A549 (cell line): ENCODE measurements around the gene FSD1.

Source experiments
- CEBPB ChIP-seq, 2 experiments: fragments of >200 bp in 1 of 2; sonication (Bioruptor Twin) in 1 of 2; formaldehyde crosslinking in 1 of 2; IDR thresholded peaks; 2 replicates each; pipeline ENCODE4 v1.6.1; 2012 to 2016
- EP300 ChIP-seq, 2 experiments: fragments of >200 bp; sonication (Bioruptor Twin); formaldehyde crosslinking; IDR thresholded peaks; 2 replicates in 1 of 2; 3 replicates in 1 of 2; pipeline ENCODE4 v1.6.1; 2016 to 2017
- ESRRA ChIP-seq: fragments of 150-350 bp; IDR thresholded peaks from 2 replicates; pipeline ENCODE4 v1.6.1; 2014; ENCODE audit warnings: mild to moderate bottlenecking, low read length, borderline replicate concordance
- HDAC2 ChIP-seq: fragments of 200-600 bp; sonication (generic); IDR thresholded peaks from 2 replicates; pipeline ENCODE4 v1.6.1; 2016
- JUN ChIP-seq, 2 experiments: fragments of >200 bp; sonication (Bioruptor Twin); formaldehyde crosslinking; IDR thresholded peaks; 2 replicates in 1 of 2; 3 replicates in 1 of 2; pipeline ENCODE4 v1.6.1; 2016 to 2017
- KDM1A ChIP-seq: fragments of 200-600 bp; sonication (generic); IDR thresholded peaks from 2 replicates; pipeline ENCODE4 v1.6.1; 2016; ENCODE audit warnings: low read depth, mild to moderate bottlenecking
- MYC ChIP-seq: IDR thresholded peaks from 2 replicates; pipeline ENCODE4 v1.6.1; 2012; ENCODE audit warnings: mild to moderate bottlenecking, inconsistent platforms, low read length, improper control_type of control experiment, borderline replicate concordance
- POLR2A ChIP-seq: IDR thresholded peaks from 2 replicates; pipeline ENCODE4 v1.6.1; 2012; ENCODE audit warnings: mild to moderate bottlenecking, low read length
- RCOR1 ChIP-seq: fragments of 150-350 bp; IDR thresholded peaks from 2 replicates; pipeline ENCODE4 v1.6.1; 2014; ENCODE audit warnings: antibody characterized with exemption, low read length, low read depth
- RFX5 ChIP-seq: fragments of 450-650 bp; IDR thresholded peaks from 2 replicates; pipeline ENCODE4 v1.7.1; 2014; ENCODE audit warnings: antibody characterized with exemption, mild to moderate bottlenecking, moderate library complexity
- RNF2 ChIP-seq: fragments of 200-600 bp; sonication (generic); IDR thresholded peaks from 2 replicates; pipeline ENCODE4 v1.6.1; 2016; ENCODE audit warnings: low read depth, mild to moderate bottlenecking, antibody characterized with exemption, moderate library complexity, borderline replicate concordance
- ZNF302 ChIP-seq: fragments of 250-450 bp; sonication (Bioruptor Pico); IDR thresholded peaks from 2 replicates; pipeline ENCODE4 v1.9.0; 2021; ENCODE audit warnings: inconsistent platforms, mild to moderate bottlenecking, moderate library complexity
- TF ChIP-seq, protein P1 (sequence below): fragments of >200 bp; sonication (Bioruptor Twin); formaldehyde crosslinking; IDR thresholded peaks from 3 replicates; pipeline ENCODE4 v1.5.1; 2016
- TF ChIP-seq, protein P2 (sequence below): fragments of 150-350 bp; IDR thresholded peaks from 2 replicates; pipeline ENCODE4 v1.6.1; 2014; ENCODE audit warnings: low read depth, mild to moderate bottlenecking, low read length

GRCh38 chr19:4342615-4343369, 38.4 kb downstream of the FSD1 start:
- TF ChIP-seq, protein P1, sequence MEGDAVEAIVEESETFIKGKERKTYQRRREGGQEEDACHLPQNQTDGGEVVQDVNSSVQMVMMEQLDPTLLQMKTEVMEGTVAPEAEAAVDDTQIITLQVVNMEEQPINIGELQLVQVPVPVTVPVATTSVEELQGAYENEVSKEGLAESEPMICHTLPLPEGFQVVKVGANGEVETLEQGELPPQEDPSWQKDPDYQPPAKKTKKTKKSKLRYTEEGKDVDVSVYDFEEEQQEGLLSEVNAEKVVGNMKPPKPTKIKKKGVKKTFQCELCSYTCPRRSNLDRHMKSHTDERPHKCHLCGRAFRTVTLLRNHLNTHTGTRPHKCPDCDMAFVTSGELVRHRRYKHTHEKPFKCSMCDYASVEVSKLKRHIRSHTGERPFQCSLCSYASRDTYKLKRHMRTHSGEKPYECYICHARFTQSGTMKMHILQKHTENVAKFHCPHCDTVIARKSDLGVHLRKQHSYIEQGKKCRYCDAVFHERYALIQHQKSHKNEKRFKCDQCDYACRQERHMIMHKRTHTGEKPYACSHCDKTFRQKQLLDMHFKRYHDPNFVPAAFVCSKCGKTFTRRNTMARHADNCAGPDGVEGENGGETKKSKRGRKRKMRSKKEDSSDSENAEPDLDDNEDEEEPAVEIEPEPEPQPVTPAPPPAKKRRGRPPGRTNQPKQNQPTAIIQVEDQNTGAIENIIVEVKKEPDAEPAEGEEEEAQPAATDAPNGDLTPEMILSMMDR: no peak
- TF ChIP-seq JUN (IDR thresholded peaks at IDR 0.05): peak; percentile 60 to 67; a peak in 4 of 5 replicates
- no peak for TF ChIP-seq EP300 (IDR thresholded peaks at IDR 0.05)
- no peak for TF ChIP-seq KDM1A
- TF ChIP-seq, protein P2, sequence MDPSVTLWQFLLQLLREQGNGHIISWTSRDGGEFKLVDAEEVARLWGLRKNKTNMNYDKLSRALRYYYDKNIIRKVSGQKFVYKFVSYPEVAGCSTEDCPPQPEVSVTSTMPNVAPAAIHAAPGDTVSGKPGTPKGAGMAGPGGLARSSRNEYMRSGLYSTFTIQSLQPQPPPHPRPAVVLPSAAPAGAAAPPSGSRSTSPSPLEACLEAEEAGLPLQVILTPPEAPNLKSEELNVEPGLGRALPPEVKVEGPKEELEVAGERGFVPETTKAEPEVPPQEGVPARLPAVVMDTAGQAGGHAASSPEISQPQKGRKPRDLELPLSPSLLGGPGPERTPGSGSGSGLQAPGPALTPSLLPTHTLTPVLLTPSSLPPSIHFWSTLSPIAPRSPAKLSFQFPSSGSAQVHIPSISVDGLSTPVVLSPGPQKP: no peak
- TF ChIP-seq RCOR1: no peak
- TF ChIP-seq ESRRA: no peak
- peak; percentile 75 for TF ChIP-seq POLR2A
- TF ChIP-seq ZNF302 (CRISPR knock-in tag): peak; percentile 94
- no peak for TF ChIP-seq HDAC2
- 0 out of 2 replicates have a peak, but pooled peaks have one; percentile 41 for TF ChIP-seq MYC
- TF ChIP-seq RNF2: no peak
- 0 out of 2 replicates have a peak, but pooled peaks have one; percentile 45 for TF ChIP-seq RFX5
- no peak for TF ChIP-seq CEBPB (IDR thresholded peaks at IDR 0.05)
